ENCODE measurements around the gene MAG. TPM values are rescaled to one million over a fixed set of nuclear protein-coding genes. Genes with fewer than 3 reads are reported as not detected.

MAG gene
- total RNA-seq, 1 donor: not detected

- no peak for TF ChIP-seq CTCF (IDR thresholded peaks at IDR 0.05; ENCODE audit: insufficient read depth, low read depth, low read length)
These were observed 17.6 kb upstream of the MAG start for GRCh38 chr19:35274323-35274722.

GRCh38 chr19:35276706-35277281, 15.2 kb upstream of the MAG start:
- TF ChIP-seq CTCF (IDR thresholded peaks at IDR 0.05; ENCODE audit: insufficient read depth, low read depth, low read length): no peak
- no peak for DNase-seq (ENCODE audit: low read depth)
- H3K4me3 ChIP-seq (ENCODE audit: low read depth, low read length): no peak overlapping the region

More at GRCh38 chr19:35274323-35274722, 17.6 kb upstream of the MAG start:
- no peak overlapping the region for H3K4me3 ChIP-seq (ENCODE audit: low read depth, low read length)
- no peak for DNase-seq (ENCODE audit: low read depth)

GRCh38 chr19:35278578-35279284, 13.2 kb upstream of the MAG start:
- no peak for TF ChIP-seq CTCF (IDR thresholded peaks at IDR 0.05; ENCODE audit: insufficient read depth, low read depth, low read length)
- no peak for DNase-seq (ENCODE audit: low read depth)
- H3K4me3 ChIP-seq (ENCODE audit: low read depth, low read length): no peak overlapping the region

GRCh38 chr19:35279374-35279773, 12.6 kb upstream of the MAG start:
- no peak for TF ChIP-seq CTCF (IDR thresholded peaks at IDR 0.05; ENCODE audit: insufficient read depth, low read depth, low read length)
- no peak for DNase-seq (ENCODE audit: low read depth)

GRCh38 chr19:35279985-35280821, 11.8 kb upstream of the MAG start:
- no peak for DNase-seq (ENCODE audit: low read depth)
- TF ChIP-seq CTCF (IDR thresholded peaks at IDR 0.05; ENCODE audit: insufficient read depth, low read depth, low read length): no peak
- H3K4me3 ChIP-seq (ENCODE audit: low read depth, low read length): no peak overlapping the region

More at GRCh38 chr19:35279374-35279773, 12.6 kb upstream of the MAG start:
- H3K4me3 ChIP-seq (ENCODE audit: low read depth, low read length): no peak overlapping the region

GRCh38 chr19:35281303-35281702, 10.7 kb upstream of the MAG start:
- no peak for DNase-seq (ENCODE audit: low read depth)
- no peak for TF ChIP-seq CTCF (IDR thresholded peaks at IDR 0.05; ENCODE audit: insufficient read depth, low read depth, low read length)
- H3K4me3 ChIP-seq (ENCODE audit: low read depth, low read length): no peak overlapping the region

Data from fibroblast of villous mesenchyme (primary cell).